ENCODE results near the gene TINAG. TPM values are rescaled to one million over a fixed set of nuclear protein-coding genes. Genes with fewer than 3 reads are reported as not detected.

Gene TINAG
- total RNA-seq, 1 donor from 2014 or later = 0.52 TPM

- no peaks in the 10 kb centered on the region for H3K27me3 ChIP-seq (ENCODE audit: control insufficient read depth in 3 of 3, insufficient read depth in 3 of 3, low read length in 3 of 3)
- H3K9ac ChIP-seq (ENCODE audit: low read depth in 1 of 3, low read length in 3 of 3) = no peak overlapping the region
- H3K36me3 ChIP-seq (ENCODE audit: control insufficient read depth in 3 of 3, insufficient read depth in 3 of 3, low read length in 3 of 3) = no peaks in the 10 kb centered on the region
- no peaks in the 10 kb centered on the region for H3K9me3 ChIP-seq (ENCODE audit: control insufficient read depth in 3 of 3, low read length in 3 of 3)
- no peaks in the 10 kb centered on the region for H3K4me1 ChIP-seq (ENCODE audit: control insufficient read depth in 3 of 3, insufficient read depth in 3 of 3, low read length in 3 of 3)
- H3K27ac ChIP-seq (ENCODE audit: low read depth, low read length) = no peak overlapping the region
- no peak overlapping the region for H3K4me3 ChIP-seq (ENCODE audit: low read length in 3 of 3)
Observed at GRCh38 chr6:54282186-54282585, 26.1 kb upstream of the TINAG start.

GRCh38 chr6:54284161-54284860 lies 23.9 kb upstream of the TINAG start:
- H3K9ac ChIP-seq (ENCODE audit: low read depth in 1 of 3, low read length in 3 of 3) = no peak overlapping the region
- no peak overlapping the region for H3K27ac ChIP-seq (ENCODE audit: low read depth, low read length)
- no peaks in the 10 kb centered on the region for H3K27me3 ChIP-seq (ENCODE audit: control insufficient read depth in 3 of 3, insufficient read depth in 3 of 3, low read length in 3 of 3)
- no peaks in the 10 kb centered on the region for H3K9me3 ChIP-seq (ENCODE audit: control insufficient read depth in 3 of 3, low read length in 3 of 3)
- no peaks in the 10 kb centered on the region for H3K36me3 ChIP-seq (ENCODE audit: control insufficient read depth in 3 of 3, insufficient read depth in 3 of 3, low read length in 3 of 3)
- no peaks in the 10 kb centered on the region for H3K4me1 ChIP-seq (ENCODE audit: control insufficient read depth in 3 of 3, insufficient read depth in 3 of 3, low read length in 3 of 3)
- no peak overlapping the region for H3K4me3 ChIP-seq (ENCODE audit: low read length in 3 of 3)

- no peak overlapping the region for H3K27ac ChIP-seq (ENCODE audit: low read depth, low read length)
- no peaks in the 10 kb centered on the region for H3K36me3 ChIP-seq (ENCODE audit: control insufficient read depth in 3 of 3, insufficient read depth in 3 of 3, low read length in 3 of 3)
Observed at GRCh38 chr6:54285595-54285994, 22.6 kb upstream of the TINAG start.

GRCh38 chr6:54286141-54286540 lies 22.1 kb upstream of the TINAG start:
- no peaks in the 10 kb centered on the region for H3K9me3 ChIP-seq (ENCODE audit: control insufficient read depth in 3 of 3, low read length in 3 of 3)
- no peaks in the 10 kb centered on the region for H3K27me3 ChIP-seq (ENCODE audit: control insufficient read depth in 3 of 3, insufficient read depth in 3 of 3, low read length in 3 of 3)
- H3K4me3 ChIP-seq (ENCODE audit: low read length in 3 of 3) = no peak overlapping the region
- no peak overlapping the region for H3K9ac ChIP-seq (ENCODE audit: low read depth in 1 of 3, low read length in 3 of 3)
- peaks cover 0 to 1% (median 0%) of the 10 kb centered on the region in 3 donors for H3K4me1 ChIP-seq (ENCODE audit: control insufficient read depth in 3 of 3, insufficient read depth in 3 of 3, low read length in 3 of 3)
- no peaks in the 10 kb centered on the region for H3K36me3 ChIP-seq (ENCODE audit: control insufficient read depth in 3 of 3, insufficient read depth in 3 of 3, low read length in 3 of 3)
- no peak overlapping the region for H3K27ac ChIP-seq (ENCODE audit: low read depth, low read length)

More at GRCh38 chr6:54285595-54285994, 22.6 kb upstream of the TINAG start:
- H3K4me3 ChIP-seq (ENCODE audit: low read length in 3 of 3) = no peak overlapping the region
- H3K9me3 ChIP-seq (ENCODE audit: control insufficient read depth in 3 of 3, low read length in 3 of 3) = no peaks in the 10 kb centered on the region
- no peaks in the 10 kb centered on the region for H3K27me3 ChIP-seq (ENCODE audit: control insufficient read depth in 3 of 3, insufficient read depth in 3 of 3, low read length in 3 of 3)
- no peaks in the 10 kb centered on the region for H3K4me1 ChIP-seq (ENCODE audit: control insufficient read depth in 3 of 3, insufficient read depth in 3 of 3, low read length in 3 of 3)
- no peak overlapping the region for H3K9ac ChIP-seq (ENCODE audit: low read depth in 1 of 3, low read length in 3 of 3)

- Histone ChIP-seq H3K4me1 (ENCODE audit: control insufficient read depth in 3 of 3, insufficient read depth in 3 of 3, low read length in 3 of 3) (peaks cover 0 to 3% (median 0%) of the 10 kb centered on the region in 3 donors), H3K36me3 (ENCODE audit: control insufficient read depth in 3 of 3, insufficient read depth in 3 of 3, low read length in 3 of 3) (no peaks in the 10 kb centered on the region), H3K9me3 (ENCODE audit: control insufficient read depth in 3 of 3, low read length in 3 of 3) (no peaks in the 10 kb centered on the region), H3K27ac (ENCODE audit: low read depth, low read length) (no peak overlapping the region), H3K4me3 (ENCODE audit: low read length in 3 of 3) (no peak overlapping the region), H3K27me3 (ENCODE audit: control insufficient read depth in 3 of 3, insufficient read depth in 3 of 3, low read length in 3 of 3) (no peaks in the 10 kb centered on the region), H3K9ac (ENCODE audit: low read depth in 1 of 3, low read length in 3 of 3) (no peak overlapping the region)
Observed at GRCh38 chr6:54288474-54288873, 19.8 kb upstream of the TINAG start.

- Histone ChIP-seq H3K27ac (ENCODE audit: low read depth, low read length) (no peak overlapping the region), H3K9ac (ENCODE audit: low read depth in 1 of 3, low read length in 3 of 3) (no peak overlapping the region), H3K27me3 (ENCODE audit: control insufficient read depth in 3 of 3, insufficient read depth in 3 of 3, low read length in 3 of 3) (no peaks in the 10 kb centered on the region), H3K4me3 (ENCODE audit: low read length in 3 of 3) (no peak overlapping the region), H3K9me3 (ENCODE audit: control insufficient read depth in 3 of 3, low read length in 3 of 3) (no peaks in the 10 kb centered on the region), H3K36me3 (ENCODE audit: control insufficient read depth in 3 of 3, insufficient read depth in 3 of 3, low read length in 3 of 3) (no peaks in the 10 kb centered on the region), H3K4me1 (ENCODE audit: control insufficient read depth in 3 of 3, insufficient read depth in 3 of 3, low read length in 3 of 3) (peaks cover 0 to 3% (median 0%) of the 10 kb centered on the region in 3 donors)
Observed at GRCh38 chr6:54289426-54289825, 18.8 kb upstream of the TINAG start.

GRCh38 chr6:54291146-54291545 lies 17.1 kb upstream of the TINAG start:
- no peaks in the 10 kb centered on the region for H3K36me3 ChIP-seq (ENCODE audit: control insufficient read depth in 3 of 3, insufficient read depth in 3 of 3, low read length in 3 of 3)
- no peak overlapping the region for H3K9ac ChIP-seq (ENCODE audit: low read depth in 1 of 3, low read length in 3 of 3)
- H3K4me1 ChIP-seq (ENCODE audit: control insufficient read depth in 3 of 3, insufficient read depth in 3 of 3, low read length in 3 of 3) = peaks cover 0 to 3% (median 0%) of the 10 kb centered on the region in 3 donors
- H3K27me3 ChIP-seq (ENCODE audit: control insufficient read depth in 3 of 3, insufficient read depth in 3 of 3, low read length in 3 of 3) = no peaks in the 10 kb centered on the region
- no peaks in the 10 kb centered on the region for H3K9me3 ChIP-seq (ENCODE audit: control insufficient read depth in 3 of 3, low read length in 3 of 3)
- H3K27ac ChIP-seq (ENCODE audit: low read depth, low read length) = no peak overlapping the region
- H3K4me3 ChIP-seq (ENCODE audit: low read length in 3 of 3) = no peak overlapping the region

- Histone ChIP-seq H3K36me3 (ENCODE audit: control insufficient read depth in 3 of 3, insufficient read depth in 3 of 3, low read length in 3 of 3) (no peaks in the 10 kb centered on the region), H3K9ac (ENCODE audit: low read depth in 1 of 3, low read length in 3 of 3) (no peak overlapping the region), H3K27ac (ENCODE audit: low read depth, low read length) (no peak overlapping the region)
Observed at GRCh38 chr6:54291738-54292137, 16.5 kb upstream of the TINAG start.

GRCh38 chr6:54294965-54295532 lies 13.2 kb upstream of the TINAG start:
- H3K27ac ChIP-seq (ENCODE audit: low read depth, low read length) = no peak overlapping the region
- no peaks in the 10 kb centered on the region for H3K36me3 ChIP-seq (ENCODE audit: control insufficient read depth in 3 of 3, insufficient read depth in 3 of 3, low read length in 3 of 3)
- H3K4me3 ChIP-seq (ENCODE audit: low read length in 3 of 3) = no peak overlapping the region
- no peak overlapping the region for H3K9ac ChIP-seq (ENCODE audit: low read depth in 1 of 3, low read length in 3 of 3)
- H3K27me3 ChIP-seq (ENCODE audit: control insufficient read depth in 3 of 3, insufficient read depth in 3 of 3, low read length in 3 of 3) = no peaks in the 10 kb centered on the region
- no peaks in the 10 kb centered on the region for H3K9me3 ChIP-seq (ENCODE audit: control insufficient read depth in 3 of 3, low read length in 3 of 3)
- H3K4me1 ChIP-seq (ENCODE audit: control insufficient read depth in 3 of 3, insufficient read depth in 3 of 3, low read length in 3 of 3) = peaks cover 0 to 3% (median 0%) of the 10 kb centered on the region in 3 donors

More at GRCh38 chr6:54291738-54292137, 16.5 kb upstream of the TINAG start:
- Histone ChIP-seq H3K4me1 (ENCODE audit: control insufficient read depth in 3 of 3, insufficient read depth in 3 of 3, low read length in 3 of 3) (peaks cover 0 to 3% (median 0%) of the 10 kb centered on the region in 3 donors), H3K27me3 (ENCODE audit: control insufficient read depth in 3 of 3, insufficient read depth in 3 of 3, low read length in 3 of 3) (no peaks in the 10 kb centered on the region), H3K4me3 (ENCODE audit: low read length in 3 of 3) (no peak overlapping the region), H3K9me3 (ENCODE audit: control insufficient read depth in 3 of 3, low read length in 3 of 3) (no peaks in the 10 kb centered on the region)

- no peaks in the 10 kb centered on the region for H3K36me3 ChIP-seq (ENCODE audit: control insufficient read depth in 3 of 3, insufficient read depth in 3 of 3, low read length in 3 of 3)
- H3K27ac ChIP-seq (ENCODE audit: low read depth, low read length) = no peak overlapping the region
- H3K9ac ChIP-seq (ENCODE audit: low read depth in 1 of 3, low read length in 3 of 3) = no peak overlapping the region
- H3K9me3 ChIP-seq (ENCODE audit: control insufficient read depth in 3 of 3, low read length in 3 of 3) = no peaks in the 10 kb centered on the region
- H3K4me1 ChIP-seq (ENCODE audit: control insufficient read depth in 3 of 3, insufficient read depth in 3 of 3, low read length in 3 of 3) = no peaks in the 10 kb centered on the region
- no peaks in the 10 kb centered on the region for H3K27me3 ChIP-seq (ENCODE audit: control insufficient read depth in 3 of 3, insufficient read depth in 3 of 3, low read length in 3 of 3)
- no peak overlapping the region for H3K4me3 ChIP-seq (ENCODE audit: low read length in 3 of 3)
Observed at GRCh38 chr6:54299542-54300269, 8.5 kb upstream of the TINAG start.

Data from skeletal muscle tissue (tissue), 4 donors.